ENCODE measurements around the gene LRRC3. TPM values are rescaled to one million over a fixed set of nuclear protein-coding genes. Genes with fewer than 3 reads are reported as not detected.
"Not testable (repeated sequence)": the region's sequence is repeated elsewhere in the genome, so short reads cannot be mapped to it uniquely, and the experiment has no call there.

LRRC3 gene
- total RNA-seq, 2 donors from 2014 or later: 2.0 to 2.7 TPM

- no peak for TF ChIP-seq CTCF (IDR thresholded peaks at IDR 0.05)
- H3K9ac ChIP-seq (ENCODE audit: low read depth in 2 of 2, low read length in 2 of 2): no peak overlapping the region
- no peak overlapping the region for H3K4me3 ChIP-seq
- H3K27ac ChIP-seq: no peak overlapping the region
- H3K9me3 ChIP-seq: no peaks in the 10 kb centered on the region
- DNase-seq: no peak
- no peaks in the 10 kb centered on the region for H3K27me3 ChIP-seq
- H3K4me1 ChIP-seq: no peaks in the 10 kb centered on the region
- intact Hi-C loops (cut with DNase I): no loop called here
- no peaks in the 10 kb centered on the region for H3K36me3 ChIP-seq
Observed at GRCh38 chr21:44413566-44414290, 41.6 kb upstream of the LRRC3 start.

GRCh38 chr21:44414291-44415072, 40.8 kb upstream of the LRRC3 start:
- TF ChIP-seq CTCF (IDR thresholded peaks at IDR 0.05): no peak
- DNase-seq: no peak
- Histone ChIP-seq H3K27ac (no peak overlapping the region), H3K4me3 (no peak overlapping the region), H3K36me3 (no peaks in the 10 kb centered on the region), H3K9me3 (no peaks in the 10 kb centered on the region), H3K4me1 (no peaks in the 10 kb centered on the region), H3K27me3 (no peaks in the 10 kb centered on the region), H3K9ac (ENCODE audit: low read depth in 2 of 2, low read length in 2 of 2) (no peak overlapping the region)
- intact Hi-C loops (cut with DNase I): no loop called here

- DNase-seq: no peak
- H3K4me1 ChIP-seq: no peaks in the 10 kb centered on the region
- no peak for TF ChIP-seq CTCF (IDR thresholded peaks at IDR 0.05)
- H3K9me3 ChIP-seq: no peaks in the 10 kb centered on the region
- no peaks in the 10 kb centered on the region for H3K36me3 ChIP-seq
- intact Hi-C loops (cut with DNase I): no loop called here
- no peak overlapping the region for H3K27ac ChIP-seq
- no peaks in the 10 kb centered on the region for H3K27me3 ChIP-seq
- H3K9ac ChIP-seq (ENCODE audit: low read depth in 2 of 2, low read length in 2 of 2): no peak overlapping the region
- H3K4me3 ChIP-seq: no peak overlapping the region
Observed at GRCh38 chr21:44415073-44416025, 40.0 kb upstream of the LRRC3 start.

- no peaks in the 10 kb centered on the region for H3K4me1 ChIP-seq
- H3K27ac ChIP-seq: no peak overlapping the region
- intact Hi-C loops (cut with DNase I): no loop called here
- no peaks in the 10 kb centered on the region for H3K36me3 ChIP-seq
- no peaks in the 10 kb centered on the region for H3K27me3 ChIP-seq
- DNase-seq: no peak
- no peak overlapping the region for H3K4me3 ChIP-seq
- H3K9ac ChIP-seq (ENCODE audit: low read depth in 2 of 2, low read length in 2 of 2): no peak overlapping the region
- no peaks in the 10 kb centered on the region for H3K9me3 ChIP-seq
- no peak for TF ChIP-seq CTCF (IDR thresholded peaks at IDR 0.05)
Observed at GRCh38 chr21:44416193-44416592, 39.1 kb upstream of the LRRC3 start.

- DNase-seq; H3K27me3 ChIP-seq; H3K4me3 ChIP-seq; H3K9me3 ChIP-seq; H3K36me3 ChIP-seq; intact Hi-C loops (cut with DNase I); H3K9ac ChIP-seq (ENCODE audit: low read depth in 2 of 2, low read length in 2 of 2); H3K27ac ChIP-seq; H3K4me1 ChIP-seq: not testable (repeated sequence)
Observed at GRCh38 chr21:44417621-44418107, 37.6 kb upstream of the LRRC3 start.
